ENCODE results near the gene HYCC1. TPM values are rescaled to one million over a fixed set of nuclear protein-coding genes. Genes with fewer than 3 reads are reported as not detected.

HYCC1 gene
- polyA plus RNA-seq, 1 donor (not counting 4 experiments of a cell fraction or from before 2014, with no cell fraction given): 35.8 TPM

DNA sequence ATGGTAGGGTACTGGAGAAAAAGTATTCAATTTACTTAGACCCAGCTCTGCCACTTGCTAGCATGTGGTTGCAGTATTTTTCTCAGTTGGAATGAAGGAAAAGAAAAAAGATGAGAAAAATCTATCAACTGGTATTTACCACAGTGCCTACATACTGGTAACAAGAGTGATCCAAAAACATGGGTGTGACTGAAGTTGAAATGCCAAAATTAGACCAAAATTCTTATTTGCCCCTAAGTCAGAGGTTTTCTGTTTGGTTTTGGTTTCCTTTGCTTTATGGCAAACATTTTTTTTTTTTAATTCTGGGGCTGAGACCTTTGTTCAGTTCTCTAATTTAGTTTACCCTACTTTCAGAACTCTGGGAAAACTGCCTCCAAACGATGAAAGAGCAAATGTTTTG is 12.3 kb downstream of the HYCC1 start:
- DNase-seq (ENCODE audit: low read depth, low spot score): no peak
- Histone ChIP-seq H3K9me1 (ENCODE audit: control insufficient read depth, extremely low read depth, insufficient read depth, low read length) (no peaks in the 10 kb centered on the region), H3K27me3 (ENCODE audit: control insufficient read depth, extremely low read depth, insufficient read depth, low read length) (no peaks in the 10 kb centered on the region), H3K4me3 (ENCODE audit: control insufficient read depth in 2 of 3, extremely low read depth in 1 of 3, insufficient read depth in 2 of 3, low read depth in 1 of 3, low read length in 3 of 3) (no peak overlapping the region), H3K9me3 (ENCODE audit: control insufficient read depth, low read depth, low read length) (no peaks in the 10 kb centered on the region), H3K4me1 (ENCODE audit: control insufficient read depth, extremely low read depth, insufficient read depth, low read length) (peaks cover 17% of the 10 kb centered on the region), H3K36me3 (ENCODE audit: control insufficient read depth in 2 of 2, extremely low read depth in 1 of 2, insufficient read depth in 2 of 2, low read length in 2 of 2) (no peaks in the 10 kb centered on the region), H4K20me1 (ENCODE audit: control insufficient read depth, extremely low read depth, insufficient read depth, low read length) (no peaks in the 10 kb centered on the region), H2AFZ (ENCODE audit: control insufficient read depth, low read length) (no peak overlapping the region), H3K4me2 (ENCODE audit: control insufficient read depth, extremely low read depth, insufficient read depth, low read depth, low read length) (no peak overlapping the region), H3K79me2 (ENCODE audit: control insufficient read depth, insufficient read depth, low read length) (peaks cover 63% of the 10 kb centered on the region), H3K9ac (ENCODE audit: control insufficient read depth, extremely low read depth, insufficient read depth, low read length) (no peak overlapping the region), H3K27ac (ENCODE audit: control insufficient read depth, insufficient read depth, low read length) (no peak overlapping the region)
- no peak for TF ChIP-seq EZH2 (IDR thresholded peaks at IDR 0.05; ENCODE audit: low read length)
- TF ChIP-seq, protein P1, sequence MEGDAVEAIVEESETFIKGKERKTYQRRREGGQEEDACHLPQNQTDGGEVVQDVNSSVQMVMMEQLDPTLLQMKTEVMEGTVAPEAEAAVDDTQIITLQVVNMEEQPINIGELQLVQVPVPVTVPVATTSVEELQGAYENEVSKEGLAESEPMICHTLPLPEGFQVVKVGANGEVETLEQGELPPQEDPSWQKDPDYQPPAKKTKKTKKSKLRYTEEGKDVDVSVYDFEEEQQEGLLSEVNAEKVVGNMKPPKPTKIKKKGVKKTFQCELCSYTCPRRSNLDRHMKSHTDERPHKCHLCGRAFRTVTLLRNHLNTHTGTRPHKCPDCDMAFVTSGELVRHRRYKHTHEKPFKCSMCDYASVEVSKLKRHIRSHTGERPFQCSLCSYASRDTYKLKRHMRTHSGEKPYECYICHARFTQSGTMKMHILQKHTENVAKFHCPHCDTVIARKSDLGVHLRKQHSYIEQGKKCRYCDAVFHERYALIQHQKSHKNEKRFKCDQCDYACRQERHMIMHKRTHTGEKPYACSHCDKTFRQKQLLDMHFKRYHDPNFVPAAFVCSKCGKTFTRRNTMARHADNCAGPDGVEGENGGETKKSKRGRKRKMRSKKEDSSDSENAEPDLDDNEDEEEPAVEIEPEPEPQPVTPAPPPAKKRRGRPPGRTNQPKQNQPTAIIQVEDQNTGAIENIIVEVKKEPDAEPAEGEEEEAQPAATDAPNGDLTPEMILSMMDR (optimal IDR thresholded peaks at IDR 0.05 in 1 of 3, IDR thresholded peaks at IDR 0.05 in 1 of 3, conservative IDR thresholded peaks at IDR 0.05 in 1 of 3; ENCODE audit: extremely low read depth in 1 of 3, insufficient read depth in 2 of 3, low read length in 3 of 3): no peak
- dilution Hi-C loops (cut with MboI; ENCODE audit: extremely low pct_ligation_motif_present, low sequenced_read_pairs): no loop called here
- FAIRE-seq: peak; percentile 29

GRCh38 chr7:23000597-23001360 is 13.2 kb downstream of the HYCC1 start:
- no peak for TF ChIP-seq EZH2 (IDR thresholded peaks at IDR 0.05; ENCODE audit: low read length)
- TF ChIP-seq, protein P1 (optimal IDR thresholded peaks at IDR 0.05 in 1 of 3, IDR thresholded peaks at IDR 0.05 in 1 of 3, conservative IDR thresholded peaks at IDR 0.05 in 1 of 3; ENCODE audit: extremely low read depth in 1 of 3, insufficient read depth in 2 of 3, low read length in 3 of 3): no peak
- H3K9me1 ChIP-seq (ENCODE audit: control insufficient read depth, extremely low read depth, insufficient read depth, low read length): no peaks in the 10 kb centered on the region
- H3K79me2 ChIP-seq (ENCODE audit: control insufficient read depth, insufficient read depth, low read length): peaks cover 63% of the 10 kb centered on the region
- H3K4me3 ChIP-seq (ENCODE audit: control insufficient read depth in 2 of 3, extremely low read depth in 1 of 3, insufficient read depth in 2 of 3, low read depth in 1 of 3, low read length in 3 of 3): no peak overlapping the region
- no peak overlapping the region for H3K9ac ChIP-seq (ENCODE audit: control insufficient read depth, extremely low read depth, insufficient read depth, low read length)
- no peaks in the 10 kb centered on the region for H3K9me3 ChIP-seq (ENCODE audit: control insufficient read depth, low read depth, low read length)
- FAIRE-seq (peak; percentile 26), DNase-seq (ENCODE audit: low read depth, low spot score) (no peak)
- H2AFZ ChIP-seq (ENCODE audit: control insufficient read depth, low read length): no peak overlapping the region
- H3K36me3 ChIP-seq (ENCODE audit: control insufficient read depth in 2 of 2, extremely low read depth in 1 of 2, insufficient read depth in 2 of 2, low read length in 2 of 2): no peaks in the 10 kb centered on the region
- H3K27me3 ChIP-seq (ENCODE audit: control insufficient read depth, extremely low read depth, insufficient read depth, low read length): no peaks in the 10 kb centered on the region
- no peak overlapping the region for H3K27ac ChIP-seq (ENCODE audit: control insufficient read depth, insufficient read depth, low read length)
- H3K4me2 ChIP-seq (ENCODE audit: control insufficient read depth, extremely low read depth, insufficient read depth, low read depth, low read length): no peak overlapping the region
- H3K4me1 ChIP-seq (ENCODE audit: control insufficient read depth, extremely low read depth, insufficient read depth, low read length): peaks cover 18% of the 10 kb centered on the region
- dilution Hi-C loops (cut with MboI; ENCODE audit: extremely low pct_ligation_motif_present, low sequenced_read_pairs): no loop called here
- H4K20me1 ChIP-seq (ENCODE audit: control insufficient read depth, extremely low read depth, insufficient read depth, low read length): no peaks in the 10 kb centered on the region
